Effector memory CD4-positive, alpha-beta T cell (primary cell): ENCODE measurements around the gene TOE1.

ENCODE experiments used
- DNase-seq, 3 donors: peaks; one replicate each; pipeline ENCODE4 v3.0.0-alpha.2; 2020
- H3K27ac ChIP-seq: 2 replicates; pipeline ENCODE4 v1.7.0; 2013; ENCODE audit warnings: mild to moderate bottlenecking, low read length, moderate library complexity; ENCODE audit not compliant: insufficient read depth, poor library complexity, severe bottlenecking
- H3K27me3 ChIP-seq: replicated peaks from 2 replicates; pipeline ENCODE4 v1.7.0; 2013; ENCODE audit warnings: mild to moderate bottlenecking, low read length; ENCODE audit not compliant: insufficient read depth, control insufficient read depth, poor library complexity, severe bottlenecking
- H3K36me3 ChIP-seq: 2 replicates; pipeline ENCODE4 v1.7.0; 2013; ENCODE audit warnings: mild to moderate bottlenecking, low read length, moderate library complexity; ENCODE audit not compliant: control insufficient read depth, insufficient read depth
- H3K4me1 ChIP-seq: 2 replicates; pipeline ENCODE4 v1.7.0; 2013; ENCODE audit warnings: low read length, mild to moderate bottlenecking; ENCODE audit not compliant: control insufficient read depth, insufficient read depth, poor library complexity, severe bottlenecking
- H3K4me3 ChIP-seq: 2 replicates; pipeline ENCODE4 v1.7.0; 2013; ENCODE audit warnings: low read length, low read depth, mild to moderate bottlenecking; ENCODE audit not compliant: insufficient read depth, poor library complexity, severe bottlenecking
- H3K9me3 ChIP-seq: 2 replicates; pipeline ENCODE4 v1.7.0; 2013; ENCODE audit warnings: mild to moderate bottlenecking, low read length, moderate library complexity; ENCODE audit not compliant: control insufficient read depth

Gene TOE1

DNA sequence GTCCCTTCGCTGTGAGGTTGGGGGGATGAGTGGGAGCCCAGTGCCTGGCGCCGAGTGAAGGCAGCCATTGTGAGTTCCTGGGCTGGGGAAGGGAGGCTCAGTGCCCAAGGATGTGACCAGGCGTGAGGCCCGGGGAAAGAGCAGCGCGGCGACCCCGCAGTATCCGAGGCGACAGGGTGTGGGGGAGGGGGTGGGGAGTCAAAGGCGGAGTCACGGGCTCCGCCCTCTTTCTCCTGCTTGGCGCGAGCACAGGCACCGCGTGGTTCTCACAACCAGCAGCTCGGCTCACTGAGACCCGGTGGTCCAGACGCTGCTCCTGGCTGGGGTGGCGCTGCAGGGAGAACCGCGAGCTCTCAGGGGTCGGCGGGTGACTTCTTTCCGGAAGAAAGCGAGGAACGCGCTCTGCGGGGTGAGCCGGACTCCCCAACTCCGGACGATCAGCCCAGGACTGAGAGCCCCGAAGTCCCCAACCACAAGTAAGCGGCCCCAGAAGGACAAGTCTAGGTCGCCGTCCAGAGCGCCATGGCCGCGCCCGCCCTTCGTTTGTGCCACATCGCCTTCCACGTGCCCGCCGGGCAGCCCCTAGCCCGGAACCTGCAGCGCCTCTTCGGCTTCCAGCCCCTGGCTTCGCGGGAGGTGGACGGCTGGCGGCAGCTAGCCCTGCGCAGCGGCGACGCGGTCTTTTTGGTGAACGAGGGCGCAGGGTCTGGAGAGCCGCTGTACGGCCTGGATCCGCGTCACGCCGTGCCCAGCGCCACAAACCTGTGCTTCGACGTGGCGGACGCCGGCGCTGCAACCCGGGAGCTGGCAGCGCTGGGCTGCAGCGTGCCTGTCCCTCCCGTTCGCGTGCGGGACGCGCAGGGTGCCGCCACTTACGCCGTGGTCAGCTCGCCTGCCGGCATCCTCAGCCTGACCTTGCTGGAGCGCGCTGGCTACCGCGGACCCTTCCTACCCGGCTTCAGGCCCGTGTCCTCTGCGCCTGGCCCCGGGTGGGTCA, 13.0 kb upstream of the TOE1 start, which contains the start of gene HPDL:
TSS of gene HPDL (plus strand) at position 269 of the 997 bp plus-strand sequence. CDS start at position 523, 254 bp downstream.
- Histone ChIP-seq H3K27ac (no peak within 1 kb of the TSS), H3K9me3 (no peaks in the 10 kb centered on the region), H3K4me3 (peak within 1 kb of the TSS; percentile 63), H3K4me1 (peaks cover 13% of the 10 kb centered on the region), H3K27me3 (no peaks in the 10 kb centered on the region), H3K36me3 (peaks cover 10% of the 10 kb centered on the region)
- DNase-seq: peak in 2 of 3 donors; percentile 22 to 36

DNA sequence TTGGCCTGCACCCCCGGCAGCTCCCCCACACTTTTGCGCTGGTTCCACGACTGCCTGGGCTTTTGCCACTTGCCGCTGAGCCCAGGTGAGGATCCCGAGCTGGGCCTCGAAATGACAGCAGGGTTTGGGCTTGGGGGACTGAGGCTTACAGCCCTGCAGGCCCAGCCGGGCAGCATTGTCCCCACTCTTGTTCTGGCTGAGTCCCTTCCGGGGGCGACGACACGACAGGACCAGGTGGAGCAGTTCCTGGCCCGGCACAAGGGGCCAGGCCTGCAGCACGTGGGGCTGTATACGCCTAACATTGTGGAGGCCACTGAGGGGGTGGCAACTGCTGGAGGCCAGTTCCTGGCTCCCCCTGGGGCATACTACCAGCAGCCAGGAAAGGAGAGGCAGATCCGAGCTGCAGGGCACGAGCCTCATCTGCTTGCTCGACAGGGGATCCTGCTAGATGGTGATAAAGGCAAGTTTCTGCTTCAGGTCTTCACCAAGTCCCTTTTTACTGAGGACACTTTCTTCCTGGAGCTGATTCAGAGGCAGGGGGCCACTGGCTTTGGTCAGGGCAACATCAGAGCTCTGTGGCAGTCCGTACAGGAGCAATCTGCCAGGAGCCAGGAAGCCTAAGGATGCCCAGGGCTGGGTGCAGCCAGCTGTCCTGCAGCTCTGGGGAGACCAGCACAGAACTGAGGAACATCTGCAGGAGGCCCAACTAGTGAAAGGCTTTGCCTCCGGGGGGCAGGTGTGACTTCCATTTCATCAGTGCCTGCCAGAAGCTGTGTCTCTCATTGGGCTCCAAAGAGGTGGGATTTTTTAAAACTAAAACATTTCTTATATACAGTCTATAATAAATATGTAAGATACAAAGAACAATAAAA, 12.1 kb upstream of the TOE1 start:
- Histone ChIP-seq H3K27me3 (no peaks in the 10 kb centered on the region), H3K4me3 (peak overlapping the region; percentile 63), H3K27ac (no peak overlapping the region), H3K4me1 (peaks cover 13% of the 10 kb centered on the region), H3K9me3 (no peaks in the 10 kb centered on the region), H3K36me3 (peaks cover 16% of the 10 kb centered on the region)
- no peak for DNase-seq

DNA sequence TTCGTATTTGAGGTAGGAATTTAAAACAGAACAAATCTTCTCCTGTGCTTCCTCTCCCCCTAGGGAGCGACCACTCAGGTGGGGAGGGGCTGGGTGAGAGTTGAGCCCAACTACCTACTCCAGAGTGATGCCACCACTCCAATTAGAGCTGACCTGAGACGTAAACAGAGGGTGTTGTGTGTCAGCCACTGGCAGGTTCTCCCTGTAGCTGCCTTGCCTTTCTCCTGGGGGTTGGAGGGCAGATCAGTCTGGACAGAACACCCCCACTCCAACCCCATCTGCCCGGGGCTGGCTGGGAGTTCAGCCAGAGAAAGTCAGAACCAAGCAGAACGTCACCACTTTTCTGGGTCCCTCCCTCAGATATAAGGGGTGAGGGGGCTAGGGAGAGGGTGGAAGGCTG, 11.3 kb upstream of the TOE1 start:
- peaks cover 24% of the 10 kb centered on the region for H3K36me3 ChIP-seq
- H3K27ac ChIP-seq: no peak overlapping the region
- H3K9me3 ChIP-seq: no peaks in the 10 kb centered on the region
- no peak overlapping the region for H3K4me3 ChIP-seq
- H3K27me3 ChIP-seq: no peaks in the 10 kb centered on the region
- DNase-seq: no peak
- H3K4me1 ChIP-seq: peaks cover 13% of the 10 kb centered on the region

DNA sequence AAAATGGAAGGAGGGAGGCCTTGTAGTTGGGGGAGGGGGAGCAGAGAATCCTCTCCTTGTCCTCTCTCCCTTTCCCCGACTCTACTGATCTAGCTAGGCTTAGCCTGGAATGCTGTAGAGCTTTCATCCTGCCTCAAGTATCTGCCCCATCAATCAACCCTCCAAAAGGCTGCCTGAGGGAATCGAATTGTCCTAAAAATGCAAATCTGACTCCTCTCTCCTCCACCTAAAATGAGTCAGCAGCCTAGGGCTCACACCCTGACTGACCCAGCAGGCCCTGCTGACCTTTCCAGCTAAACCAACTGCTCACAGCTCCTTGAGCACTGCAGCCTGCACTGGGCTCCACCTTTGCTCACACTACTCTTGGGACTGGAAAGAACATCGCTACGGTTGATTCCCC, 10.5 kb upstream of the TOE1 start:
- no peaks in the 10 kb centered on the region for H3K9me3 ChIP-seq
- no peak overlapping the region for H3K4me3 ChIP-seq
- H3K4me1 ChIP-seq: peaks cover 13% of the 10 kb centered on the region
- DNase-seq: no peak
- H3K27me3 ChIP-seq: no peaks in the 10 kb centered on the region
- peaks cover 31% of the 10 kb centered on the region for H3K36me3 ChIP-seq
- no peak overlapping the region for H3K27ac ChIP-seq

DNA sequence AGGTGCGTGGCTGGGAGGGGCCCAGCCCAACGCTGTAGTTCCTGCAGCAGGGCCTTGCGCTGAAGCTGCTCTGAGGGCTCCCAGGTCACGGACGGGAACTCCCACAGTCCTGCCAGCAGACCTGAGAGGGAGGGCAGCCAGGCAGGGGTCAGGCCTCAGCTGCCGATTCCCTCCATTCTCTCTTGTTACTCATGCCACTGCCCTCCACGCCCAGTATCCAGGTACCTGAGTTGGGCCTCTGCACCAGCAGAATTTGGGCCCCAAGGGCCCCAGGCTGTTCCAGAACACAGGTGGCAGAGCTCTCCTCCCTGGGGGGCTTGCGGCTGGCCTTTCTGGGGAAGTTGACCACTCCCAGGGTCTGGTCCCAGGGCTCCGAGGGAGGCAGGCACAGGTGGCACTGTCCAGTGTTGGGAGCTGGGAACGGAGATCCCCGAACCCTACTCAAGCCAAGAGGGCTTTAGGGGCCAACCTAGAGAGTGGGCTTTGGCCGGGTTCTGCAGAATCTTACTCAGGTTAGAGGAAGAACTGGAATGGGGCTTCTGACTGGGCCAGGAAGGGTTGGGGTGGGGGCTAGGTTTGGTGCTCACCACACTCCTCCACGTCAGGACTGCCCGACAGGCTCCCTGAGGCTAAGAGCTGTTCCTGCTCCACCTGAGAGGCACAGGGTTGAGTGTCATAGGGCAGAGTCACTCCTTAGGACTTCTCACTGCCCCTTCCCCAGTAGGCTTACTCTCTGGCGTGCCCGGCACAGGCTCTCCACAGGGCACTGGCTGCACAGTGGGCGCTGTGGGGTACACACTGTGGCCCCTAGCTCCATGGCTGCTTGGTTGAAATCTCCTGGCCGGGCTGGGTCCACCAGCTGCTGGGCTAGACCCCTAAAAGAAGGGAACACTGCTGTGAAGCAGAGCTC, 8.3 kb upstream of the TOE1 start:
- Histone ChIP-seq H3K27ac (no peak overlapping the region), H3K9me3 (no peaks in the 10 kb centered on the region), H3K27me3 (no peaks in the 10 kb centered on the region), H3K36me3 (peaks cover 33% of the 10 kb centered on the region), H3K4me3 (no peak overlapping the region), H3K4me1 (peaks cover 10% of the 10 kb centered on the region)
- DNase-seq: no peak

DNA sequence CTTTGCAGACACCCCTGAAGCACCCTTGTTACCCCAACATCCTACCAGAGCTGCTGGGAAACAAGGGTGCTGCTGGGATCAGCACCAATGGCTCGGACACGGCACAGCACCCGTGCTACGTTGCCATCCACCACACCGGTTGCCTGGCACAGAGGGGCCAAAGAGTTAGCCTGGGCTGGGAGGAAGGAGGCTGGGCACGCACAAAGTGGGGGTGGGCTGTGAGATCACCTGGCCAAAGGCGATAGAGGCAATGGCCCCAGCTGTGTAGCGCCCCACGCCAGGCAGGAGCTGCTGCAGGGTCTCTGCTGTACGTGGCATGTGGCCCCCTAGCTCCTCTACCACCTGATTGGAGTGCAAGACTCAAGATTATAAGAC, 7.6 kb upstream of the TOE1 start:
- Histone ChIP-seq H3K9me3 (no peaks in the 10 kb centered on the region), H3K36me3 (peaks cover 33% of the 10 kb centered on the region), H3K4me3 (no peak overlapping the region), H3K4me1 (peaks cover 3% of the 10 kb centered on the region), H3K27me3 (no peaks in the 10 kb centered on the region), H3K27ac (no peak overlapping the region)
- no peak for DNase-seq

DNA sequence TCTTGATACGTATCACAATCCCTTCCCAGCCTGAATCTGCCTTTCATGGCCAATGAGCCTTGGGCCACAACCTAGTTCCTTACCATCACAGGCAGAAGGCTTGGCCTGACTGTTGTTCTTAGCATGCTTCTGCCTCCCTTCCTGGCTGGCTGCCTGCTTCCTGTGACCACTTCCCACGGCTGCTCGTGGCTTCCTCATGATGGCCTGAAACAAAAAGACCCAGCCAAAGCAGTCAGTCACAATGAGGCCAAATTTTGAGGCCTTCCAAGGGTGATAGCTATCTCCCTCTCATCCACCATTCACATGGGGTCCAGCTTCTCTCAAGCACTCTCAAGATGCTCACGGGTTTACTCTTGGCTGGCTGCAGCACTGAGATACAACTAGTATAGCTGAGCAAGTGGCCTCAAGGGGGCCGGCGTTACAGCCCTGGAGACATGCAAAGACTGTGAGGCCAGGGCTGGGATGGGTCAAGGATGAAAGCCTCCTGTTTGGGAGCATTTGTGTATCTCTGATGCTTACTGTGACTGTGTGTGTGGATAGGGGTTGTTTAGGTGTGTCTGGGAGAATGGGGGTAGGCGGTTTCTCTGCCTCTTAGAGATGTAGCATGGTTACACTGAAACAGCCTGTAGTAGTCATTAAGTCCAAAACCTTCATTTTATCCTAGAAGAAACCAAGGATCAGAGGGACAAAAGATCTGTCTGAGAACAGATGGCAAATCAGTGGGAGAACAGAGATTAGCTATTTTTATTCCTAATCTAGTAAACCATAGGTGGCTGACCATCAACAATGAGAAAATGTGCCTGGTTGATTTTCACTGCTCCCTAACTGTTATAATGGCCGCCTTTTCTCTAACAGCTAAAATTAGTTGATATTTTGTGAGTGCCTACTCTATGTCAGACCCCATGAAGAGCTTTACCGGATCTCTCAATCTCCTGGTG, 5.4 kb upstream of the TOE1 start:
- H3K27ac ChIP-seq: no peak overlapping the region
- no peak for DNase-seq
- H3K36me3 ChIP-seq: peaks cover 33% of the 10 kb centered on the region
- H3K4me1 ChIP-seq: no peaks in the 10 kb centered on the region
- H3K27me3 ChIP-seq: no peaks in the 10 kb centered on the region
- no peak overlapping the region for H3K4me3 ChIP-seq
- H3K9me3 ChIP-seq: no peaks in the 10 kb centered on the region

DNA sequence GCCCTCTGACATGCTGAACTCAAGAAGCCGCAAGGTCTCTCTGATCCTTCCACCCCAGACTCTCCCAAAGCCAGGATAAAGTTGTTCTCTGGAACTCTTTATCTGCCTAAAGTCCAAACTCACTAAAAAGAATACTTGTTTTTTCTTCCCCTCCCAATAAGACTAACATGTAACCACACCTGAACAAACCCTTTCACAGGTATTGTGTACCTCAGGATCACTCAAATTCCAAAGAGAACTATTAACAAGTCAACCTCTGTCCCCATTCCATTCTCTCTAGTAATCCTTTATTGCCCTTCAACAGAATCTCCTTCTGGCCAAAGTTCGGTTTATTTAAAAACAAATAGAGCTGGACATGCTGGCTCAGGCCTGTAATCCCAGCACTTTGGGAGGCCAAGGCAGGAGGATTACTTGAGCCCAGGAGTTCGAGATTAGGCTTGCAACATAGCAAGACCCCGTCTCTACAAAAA, 4.1 kb upstream of the TOE1 start:
- Histone ChIP-seq H3K36me3 (peaks cover 33% of the 10 kb centered on the region), H3K27me3 (no peaks in the 10 kb centered on the region), H3K4me1 (peaks cover 5% of the 10 kb centered on the region), H3K9me3 (no peaks in the 10 kb centered on the region), H3K27ac (no peak overlapping the region), H3K4me3 (no peak overlapping the region)
- no peak for DNase-seq
